MM.1S (cell line): Measurements from ENCODE around the gene FLVCR1.

Experiments used
- DNase-seq: peaks from one replicate; pipeline ENCODE4 v3.0.0-alpha.2; 2015
- H2AFZ ChIP-seq: fragments of 300-600 bp; sonication (generic); 2 replicates; pipeline ENCODE4 v1.6.0; 2016; ENCODE audit warnings: antibody characterized with exemption, low read length
- H3F3A ChIP-seq: fragments of 300-600 bp; sonication (generic); 2 replicates; pipeline ENCODE4 v1.6.1; 2016; ENCODE audit warnings: mild to moderate bottlenecking, antibody characterized with exemption, low read length, moderate library complexity, mixed read lengths; ENCODE audit not compliant: insufficient read depth
- H3K27ac ChIP-seq: fragments of 300-600 bp; sonication (generic); 2 replicates; pipeline ENCODE4 v1.5.1; 2016; ENCODE audit warnings: mild to moderate bottlenecking, low read length
- H3K27me3 ChIP-seq: fragments of 300-600 bp; sonication (generic); replicated peaks from 2 replicates; pipeline ENCODE4 v1.6.0; 2016; ENCODE audit warnings: low read length; ENCODE audit not compliant: insufficient read depth
- H3K36me3 ChIP-seq: fragments of 300-600 bp; sonication (generic); replicated peaks from 2 replicates; pipeline ENCODE4 v1.6.1; 2016; ENCODE audit warnings: mild to moderate bottlenecking, low read length, mixed read lengths; ENCODE audit not compliant: insufficient read depth
- H3K4me1 ChIP-seq: fragments of 300-600 bp; sonication (generic); 2 replicates; pipeline ENCODE4 v1.6.1; 2016; ENCODE audit warnings: low read length, mixed read lengths
- H3K4me2 ChIP-seq: fragments of 300-600 bp; sonication (generic); 2 replicates; pipeline ENCODE4 v1.6.0; 2016; ENCODE audit warnings: low read depth, low read length
- H3K4me3 ChIP-seq: fragments of 300-600 bp; sonication (generic); 2 replicates; pipeline ENCODE4 v1.5.1; 2016; ENCODE audit warnings: low read length, mixed read lengths
- H3K79me2 ChIP-seq: fragments of 300-600 bp; sonication (generic); 2 replicates; pipeline ENCODE4 v1.6.1; 2016; ENCODE audit warnings: mixed run types, low read length, mixed read lengths
- H3K9ac ChIP-seq: fragments of 300-600 bp; sonication (generic); 2 replicates; pipeline ENCODE4 v1.6.1; 2016; ENCODE audit warnings: low read length, mixed read lengths
- H3K9me2 ChIP-seq: fragments of 300-600 bp; sonication (generic); replicated peaks from 2 replicates; pipeline ENCODE4 v1.6.1; 2016; ENCODE audit warnings: mild to moderate bottlenecking, low read length, mixed read lengths; ENCODE audit not compliant: insufficient read depth
- H3K9me3 ChIP-seq: fragments of 300-600 bp; sonication (generic); replicated peaks from 2 replicates; pipeline ENCODE4 v1.6.1; 2016; ENCODE audit warnings: mild to moderate bottlenecking, low read length, mixed read lengths; ENCODE audit not compliant: insufficient read depth
- H4K20me1 ChIP-seq: fragments of 300-600 bp; sonication (generic); 2 replicates; pipeline ENCODE4 v1.6.1; 2016; ENCODE audit warnings: mild to moderate bottlenecking, low read length, moderate library complexity, mixed read lengths; ENCODE audit not compliant: insufficient read depth
- EZH2 ChIP-seq: fragments of 300-600 bp; sonication (generic); optimal IDR thresholded peaks from 2 replicates; pipeline ENCODE3; 2017; ENCODE audit warnings: low read depth, mild to moderate bottlenecking, antibody characterized with exemption, low read length, mixed read lengths
- EZH2phosphoT487 ChIP-seq: fragments of 300-600 bp; sonication (generic); IDR thresholded peaks from 2 replicates; pipeline ENCODE4 v1.6.1; 2018; ENCODE audit warnings: antibody characterized with exemption, low read length
- TF ChIP-seq, protein P1 (sequence below): fragments of 300-600 bp; sonication (generic); IDR thresholded peaks from 2 replicates; pipeline ENCODE4 v1.5.1; 2016; ENCODE audit warnings: antibody characterized with exemption, low read length, mixed read lengths

The FLVCR1 gene

DNA sequence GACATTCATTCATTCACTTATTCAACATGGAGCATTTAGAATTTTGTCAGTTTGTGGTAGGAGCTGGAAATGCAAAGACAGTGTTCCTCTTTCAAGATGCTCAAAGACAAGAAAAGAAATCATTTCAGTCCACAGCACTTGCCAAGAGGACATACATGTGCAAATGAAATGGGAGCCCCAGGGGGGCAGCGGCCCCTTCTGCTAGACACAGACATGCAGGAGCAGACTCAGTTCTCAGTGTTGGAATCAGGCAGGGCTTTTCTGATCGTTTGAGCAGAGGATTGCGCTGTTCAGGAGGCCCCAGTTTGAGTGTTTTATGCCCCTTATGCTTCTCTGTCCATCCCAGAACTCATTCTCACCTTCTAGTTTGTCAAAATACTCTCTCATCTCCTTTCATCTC lies 56.7 kb downstream of the FLVCR1 start:
- H3K27me3 ChIP-seq = no peaks in the 10 kb centered on the region
- H3K4me2 ChIP-seq = no peak overlapping the region
- H3K9ac ChIP-seq = no peak overlapping the region
- no peaks in the 10 kb centered on the region for H3K9me3 ChIP-seq
- peaks cover 2% of the 10 kb centered on the region for H3K4me1 ChIP-seq
- H3K36me3 ChIP-seq = no peaks in the 10 kb centered on the region
- no peak overlapping the region for H2AFZ ChIP-seq
- no peaks in the 10 kb centered on the region for H3K79me2 ChIP-seq
- H3K4me3 ChIP-seq = no peak overlapping the region
- no peak for DNase-seq
- no peaks in the 10 kb centered on the region for H4K20me1 ChIP-seq
- H3K9me2 ChIP-seq = no peaks in the 10 kb centered on the region
- no peaks in the 10 kb centered on the region for H3F3A ChIP-seq
- no peak for TF ChIP-seq EZH2phosphoT487
- no peak overlapping the region for H3K27ac ChIP-seq

DNA sequence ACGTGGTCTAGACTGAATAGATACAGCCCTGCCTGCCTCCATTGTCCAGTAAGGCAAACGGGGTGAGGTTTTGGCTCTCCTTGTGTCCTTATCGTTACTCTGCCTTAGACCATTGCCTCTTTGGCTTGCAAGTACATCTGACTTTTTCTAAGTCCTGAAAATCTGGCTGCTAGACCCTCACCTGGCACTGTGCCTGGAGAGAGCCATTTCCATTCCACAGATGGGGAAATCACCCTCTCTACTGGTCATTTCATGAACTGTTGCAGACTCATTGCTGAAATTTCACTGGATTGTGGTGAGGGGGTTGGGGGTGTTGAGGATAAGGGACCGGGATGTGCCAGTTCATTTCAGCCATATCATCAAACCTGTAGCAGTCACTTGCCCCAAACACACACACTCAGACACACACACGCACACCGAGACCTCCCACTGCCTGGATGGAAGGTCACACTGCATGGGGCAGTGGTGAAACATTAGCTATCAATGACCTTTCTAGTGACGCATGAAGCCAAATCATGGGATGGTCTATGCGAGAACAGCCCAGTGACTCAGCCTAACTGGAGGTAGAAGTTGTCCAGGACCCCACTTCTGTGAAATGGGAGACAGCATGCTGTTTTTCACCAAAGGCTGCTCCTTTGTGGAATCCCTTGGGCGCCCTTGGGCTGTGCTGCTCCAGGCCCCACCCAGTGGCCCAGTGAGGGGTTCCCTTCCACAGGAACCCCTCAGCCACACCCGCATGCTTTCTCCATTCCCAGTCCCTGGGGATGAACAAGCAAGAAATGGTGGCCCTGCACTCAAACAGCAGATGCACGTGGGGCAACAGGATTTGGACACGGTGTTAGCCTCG lies 57.4 kb downstream of the FLVCR1 start:
- no peaks in the 10 kb centered on the region for H3K9me3 ChIP-seq
- TF ChIP-seq EZH2phosphoT487 = no peak
- TF ChIP-seq, protein P1, sequence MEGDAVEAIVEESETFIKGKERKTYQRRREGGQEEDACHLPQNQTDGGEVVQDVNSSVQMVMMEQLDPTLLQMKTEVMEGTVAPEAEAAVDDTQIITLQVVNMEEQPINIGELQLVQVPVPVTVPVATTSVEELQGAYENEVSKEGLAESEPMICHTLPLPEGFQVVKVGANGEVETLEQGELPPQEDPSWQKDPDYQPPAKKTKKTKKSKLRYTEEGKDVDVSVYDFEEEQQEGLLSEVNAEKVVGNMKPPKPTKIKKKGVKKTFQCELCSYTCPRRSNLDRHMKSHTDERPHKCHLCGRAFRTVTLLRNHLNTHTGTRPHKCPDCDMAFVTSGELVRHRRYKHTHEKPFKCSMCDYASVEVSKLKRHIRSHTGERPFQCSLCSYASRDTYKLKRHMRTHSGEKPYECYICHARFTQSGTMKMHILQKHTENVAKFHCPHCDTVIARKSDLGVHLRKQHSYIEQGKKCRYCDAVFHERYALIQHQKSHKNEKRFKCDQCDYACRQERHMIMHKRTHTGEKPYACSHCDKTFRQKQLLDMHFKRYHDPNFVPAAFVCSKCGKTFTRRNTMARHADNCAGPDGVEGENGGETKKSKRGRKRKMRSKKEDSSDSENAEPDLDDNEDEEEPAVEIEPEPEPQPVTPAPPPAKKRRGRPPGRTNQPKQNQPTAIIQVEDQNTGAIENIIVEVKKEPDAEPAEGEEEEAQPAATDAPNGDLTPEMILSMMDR = peak; percentile 22; the same call in 1 of the 2 replicates
- no peak for DNase-seq
- H3K4me3 ChIP-seq = no peak overlapping the region
- H3K9me2 ChIP-seq = no peaks in the 10 kb centered on the region
- no peaks in the 10 kb centered on the region for H3F3A ChIP-seq
- no peaks in the 10 kb centered on the region for H4K20me1 ChIP-seq
- peaks cover 9% of the 10 kb centered on the region for H3K4me1 ChIP-seq
- no peak overlapping the region for H3K4me2 ChIP-seq
- H3K36me3 ChIP-seq = no peaks in the 10 kb centered on the region
- no peak overlapping the region for H2AFZ ChIP-seq
- H3K27me3 ChIP-seq = no peaks in the 10 kb centered on the region
- no peaks in the 10 kb centered on the region for H3K79me2 ChIP-seq
- H3K9ac ChIP-seq = no peak overlapping the region
- H3K27ac ChIP-seq = no peak overlapping the region

DNA sequence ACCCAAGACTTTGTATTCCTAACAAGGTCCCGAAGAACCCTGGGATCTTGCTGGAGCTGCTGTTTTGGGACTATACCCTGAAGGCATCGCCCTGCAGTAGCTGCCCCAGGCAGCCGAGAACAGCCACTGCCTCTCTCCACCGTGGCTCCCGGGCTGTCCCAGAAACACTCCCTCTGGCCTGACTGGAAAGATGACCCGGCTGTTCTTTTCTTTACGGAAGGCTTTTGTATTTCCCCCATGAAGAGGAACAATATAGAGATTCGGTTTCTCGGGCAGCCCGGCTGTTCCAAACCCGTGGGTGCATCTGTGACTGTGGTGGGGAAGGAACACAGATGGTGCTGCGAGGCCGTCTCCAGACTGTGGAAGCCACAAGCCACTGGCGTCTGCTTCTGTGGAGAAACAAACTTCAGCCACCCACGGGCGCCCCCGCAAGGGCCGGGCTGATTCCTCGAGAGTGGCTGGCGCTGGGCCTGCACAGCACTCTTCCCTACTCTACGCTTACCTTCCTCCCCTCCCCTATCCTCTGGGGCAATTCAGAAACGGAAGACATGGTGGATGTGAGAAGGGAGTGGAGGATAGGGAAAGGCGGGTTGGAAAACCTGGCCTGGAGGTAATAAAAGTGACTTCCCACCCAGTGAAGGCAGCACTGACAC lies 58.5 kb downstream of the FLVCR1 start:
- Histone ChIP-seq H3K4me3 (no peak overlapping the region), H3F3A (no peaks in the 10 kb centered on the region), H3K4me1 (peaks cover 12% of the 10 kb centered on the region), H3K27me3 (no peaks in the 10 kb centered on the region), H2AFZ (no peak overlapping the region), H3K9me2 (no peaks in the 10 kb centered on the region), H3K79me2 (no peaks in the 10 kb centered on the region), H3K27ac (no peak overlapping the region), H3K4me2 (no peak overlapping the region), H4K20me1 (no peaks in the 10 kb centered on the region), H3K9me3 (no peaks in the 10 kb centered on the region), H3K9ac (no peak overlapping the region), H3K36me3 (no peaks in the 10 kb centered on the region)
- DNase-seq = no peak
- TF ChIP-seq EZH2phosphoT487 = no peak
- TF ChIP-seq, protein P1 = no peak
- no peak for TF ChIP-seq EZH2

DNA sequence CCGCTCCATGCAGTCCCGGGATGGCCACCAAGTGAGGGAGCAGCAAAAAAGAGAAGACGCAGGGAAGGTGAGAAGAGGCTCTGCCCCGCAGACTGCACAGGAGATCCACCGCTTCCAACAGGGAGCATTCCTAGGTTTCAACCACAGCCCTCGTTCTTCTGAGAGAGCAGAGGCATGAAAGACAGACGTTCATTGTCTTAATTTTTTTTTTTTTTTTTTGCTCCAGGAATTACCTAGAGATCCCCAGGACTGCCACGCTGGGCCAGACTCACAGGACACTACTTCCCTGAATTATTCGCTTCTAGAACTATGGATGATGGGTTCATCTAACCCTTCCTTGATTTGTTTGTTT lies 59.0 kb downstream of the FLVCR1 start:
- H3K9me2 ChIP-seq = no peaks in the 10 kb centered on the region
- H4K20me1 ChIP-seq = no peaks in the 10 kb centered on the region
- no peaks in the 10 kb centered on the region for H3K27me3 ChIP-seq
- H3F3A ChIP-seq = no peaks in the 10 kb centered on the region
- H3K4me3 ChIP-seq = no peak overlapping the region
- no peak overlapping the region for H2AFZ ChIP-seq
- H3K79me2 ChIP-seq = no peaks in the 10 kb centered on the region
- TF ChIP-seq EZH2phosphoT487 (no peak), EZH2 (no peak)
- TF ChIP-seq, protein P1 = no peak
- no peak overlapping the region for H3K9ac ChIP-seq
- H3K9me3 ChIP-seq = no peaks in the 10 kb centered on the region
- H3K27ac ChIP-seq = no peak overlapping the region
- no peak overlapping the region for H3K4me2 ChIP-seq
- H3K36me3 ChIP-seq = no peaks in the 10 kb centered on the region
- peaks cover 12% of the 10 kb centered on the region for H3K4me1 ChIP-seq
- no peak for DNase-seq
